Inferior parietal cortex (tissue), 1 donor: ENCODE measurements around the gene FBXO3.
"Not testable (repeated sequence)": the region's sequence is repeated elsewhere in the genome, so short reads cannot be mapped to it uniquely, and the experiment has no call there.

Source experiments
- DNase-seq: peaks from one replicate; pipeline ENCODE4 v3.0.0-alpha.2; 2016; ENCODE audit errors: extremely low spot score

FBXO3 gene

DNA sequence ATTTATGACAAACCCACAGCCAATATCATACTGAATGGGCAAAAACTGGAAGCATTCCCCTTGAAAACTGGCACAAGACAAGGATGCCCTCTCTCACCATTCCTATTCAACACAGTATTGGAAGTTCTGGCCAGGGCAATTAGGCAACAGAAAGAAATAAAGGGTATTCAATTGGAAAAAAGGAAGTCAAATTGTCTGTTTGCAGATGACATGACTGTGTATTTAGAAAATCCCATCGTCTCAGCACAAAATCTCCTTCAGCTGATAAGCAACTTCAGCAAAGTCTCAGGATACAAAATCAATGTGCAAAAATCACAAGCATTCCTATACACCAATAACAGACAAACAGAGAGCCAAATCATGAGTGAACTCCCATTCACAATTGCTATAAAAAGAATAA is 46.8 kb downstream of the FBXO3 start:
- DNase-seq = not testable (repeated sequence)

DNA sequence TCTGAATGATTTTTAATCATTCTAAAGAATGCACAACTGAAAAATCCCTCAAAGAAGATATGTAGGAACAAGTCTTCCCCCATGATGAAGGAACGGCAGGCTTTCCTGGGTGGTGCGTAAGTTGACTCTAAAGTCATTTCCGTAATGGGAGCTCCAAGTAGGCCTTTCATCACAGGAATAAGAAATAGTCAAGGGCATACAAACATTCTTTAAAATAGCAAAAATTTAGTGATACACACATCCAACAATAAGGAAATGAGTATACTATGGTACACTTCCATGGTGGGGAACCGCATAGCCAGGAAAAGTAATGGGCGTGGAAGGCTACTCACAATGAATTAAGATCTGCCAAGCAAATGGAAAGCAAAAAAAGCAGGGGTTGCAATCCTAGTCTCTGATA is 48.8 kb downstream of the FBXO3 start:
- DNase-seq = no peak

DNA sequence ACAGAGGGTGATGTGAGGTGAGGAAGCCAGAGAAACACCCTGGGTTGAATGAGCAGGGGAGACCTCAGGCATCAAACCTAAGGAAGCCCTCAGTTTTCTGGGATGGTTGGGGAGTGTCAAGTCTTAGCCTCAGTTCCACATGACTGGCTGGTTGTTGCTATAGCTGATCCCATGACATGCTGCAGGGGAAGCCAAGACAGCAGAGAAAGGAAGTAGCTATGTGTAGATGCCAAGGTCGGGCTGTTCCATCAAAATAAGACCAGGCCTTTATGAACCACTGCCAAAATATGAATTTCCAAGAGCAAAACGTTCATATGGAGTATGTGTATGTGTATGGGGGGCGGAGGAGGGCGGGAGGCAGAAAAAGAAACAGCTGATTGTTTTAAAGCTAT is 49.7 kb downstream of the FBXO3 start:
- DNase-seq = no peak

DNA sequence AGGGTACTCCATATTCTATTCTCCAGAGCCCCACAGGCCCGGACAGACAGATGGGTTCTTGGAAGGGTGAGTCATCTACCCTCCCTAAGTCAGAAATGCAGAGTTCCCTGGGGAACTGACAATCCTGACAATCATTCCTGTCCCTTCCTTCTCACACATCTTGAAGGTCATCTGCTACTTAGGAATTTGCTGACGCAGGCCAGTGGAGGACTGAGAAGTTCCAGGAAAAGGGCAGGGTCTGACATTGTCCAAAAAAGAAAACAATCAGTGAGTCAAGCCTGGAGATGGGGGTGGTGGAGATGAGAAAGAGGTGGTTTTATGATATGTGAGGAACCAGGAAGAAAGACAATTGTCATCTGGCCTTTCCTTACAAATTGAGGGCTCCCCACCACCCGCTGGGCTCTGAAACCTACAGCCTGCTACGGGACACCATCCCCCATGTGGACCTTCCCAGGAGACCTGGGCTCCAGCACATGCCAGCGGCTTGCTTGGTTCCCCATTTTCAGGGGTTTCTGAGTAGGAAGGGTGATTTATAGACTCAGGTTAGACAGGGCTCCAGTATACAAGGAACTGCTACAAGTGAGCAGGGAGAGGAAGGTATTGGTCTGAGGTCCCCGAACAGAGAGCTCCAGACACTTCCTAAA is 51.0 kb downstream of the FBXO3 start:
- no peak for DNase-seq

DNA sequence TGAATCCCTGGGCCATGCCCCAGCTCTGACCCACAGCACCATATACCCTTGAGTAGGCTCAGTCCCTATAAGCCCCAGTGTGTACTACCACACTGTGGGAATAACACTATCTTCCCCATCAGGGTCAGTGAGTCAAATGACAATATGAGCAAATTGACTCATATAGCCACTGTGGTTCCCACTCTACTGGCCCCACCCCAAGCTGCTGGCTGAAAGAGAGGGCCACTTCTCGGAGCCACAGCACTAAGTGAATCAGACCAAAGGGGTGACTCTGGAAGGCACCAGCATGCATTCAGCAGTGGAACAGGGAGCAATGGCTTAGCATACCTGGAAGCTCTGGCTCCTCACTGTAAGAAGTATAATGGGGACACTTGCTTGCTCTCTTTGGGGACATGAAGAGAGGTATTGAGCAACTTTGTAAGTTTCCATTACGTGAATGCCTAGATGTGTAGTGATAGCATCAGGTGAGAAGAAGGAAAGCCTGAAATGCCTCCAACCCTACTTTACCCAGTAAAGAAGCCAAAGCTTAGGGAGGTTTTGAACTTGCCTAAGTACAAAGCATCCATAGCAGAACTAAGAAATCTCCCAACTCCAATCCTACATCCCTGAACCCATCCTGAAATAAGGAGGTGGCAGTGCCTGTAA is 51.6 kb downstream of the FBXO3 start:
- no peak for DNase-seq

DNA sequence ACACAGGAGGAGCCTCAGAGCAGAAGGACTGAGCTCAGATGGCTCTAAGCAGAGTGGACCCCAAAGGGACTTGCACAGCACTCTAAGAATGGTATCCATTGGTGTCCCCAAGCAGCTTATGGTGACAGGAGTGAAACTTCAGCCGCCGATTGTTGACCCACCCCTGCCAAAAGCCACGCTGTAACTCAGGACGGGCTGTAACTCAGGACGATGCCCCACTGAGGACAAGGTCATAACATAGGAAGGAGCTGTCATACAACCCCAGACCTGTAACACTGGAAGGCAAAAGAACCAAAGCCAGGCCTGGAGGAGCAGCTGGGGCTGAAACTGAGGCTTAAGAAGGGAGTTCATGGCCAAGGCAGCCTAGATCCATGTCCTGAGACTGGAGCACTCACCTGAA is 52.3 kb downstream of the FBXO3 start:
- no peak for DNase-seq

DNA sequence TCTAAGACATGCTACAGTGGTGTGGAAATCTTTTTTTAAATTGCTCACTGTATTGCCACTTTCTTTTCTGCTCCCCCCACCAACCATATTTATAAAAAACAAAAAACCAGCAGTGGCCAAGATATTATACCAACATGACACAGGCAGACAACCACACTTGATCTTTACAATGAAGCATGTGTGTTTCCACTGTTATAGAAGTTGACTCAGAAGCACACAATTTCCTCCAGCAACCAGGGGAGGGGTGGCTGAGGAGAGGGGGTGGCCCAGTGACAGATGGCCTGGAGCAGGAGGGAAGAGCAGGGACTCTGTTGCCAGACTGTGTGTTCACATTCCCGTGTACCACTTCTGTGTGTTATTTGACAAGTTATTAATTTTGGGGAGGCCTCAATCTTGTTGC is 52.9 kb downstream of the FBXO3 start:
- no peak for DNase-seq

DNA sequence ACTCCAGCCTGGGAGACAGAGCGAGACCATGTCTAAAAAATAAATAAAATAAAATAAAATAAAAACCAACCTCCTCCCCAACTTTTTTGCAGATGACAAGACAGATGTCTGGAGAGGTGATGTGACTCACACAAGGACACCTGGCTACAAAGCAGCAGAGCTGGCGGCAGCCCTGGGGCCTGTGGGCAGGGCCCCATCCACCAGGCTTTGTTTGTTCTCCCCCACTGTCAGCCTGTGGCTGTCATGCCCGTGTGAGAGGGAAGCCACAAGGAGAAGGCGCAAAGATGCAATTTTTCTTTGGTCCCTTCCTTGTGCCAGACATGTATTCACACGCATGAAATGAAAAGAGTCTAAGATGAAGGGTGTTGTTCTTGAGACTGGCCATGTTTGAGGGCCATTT is 54.7 kb downstream of the FBXO3 start:
- no peak for DNase-seq

DNA sequence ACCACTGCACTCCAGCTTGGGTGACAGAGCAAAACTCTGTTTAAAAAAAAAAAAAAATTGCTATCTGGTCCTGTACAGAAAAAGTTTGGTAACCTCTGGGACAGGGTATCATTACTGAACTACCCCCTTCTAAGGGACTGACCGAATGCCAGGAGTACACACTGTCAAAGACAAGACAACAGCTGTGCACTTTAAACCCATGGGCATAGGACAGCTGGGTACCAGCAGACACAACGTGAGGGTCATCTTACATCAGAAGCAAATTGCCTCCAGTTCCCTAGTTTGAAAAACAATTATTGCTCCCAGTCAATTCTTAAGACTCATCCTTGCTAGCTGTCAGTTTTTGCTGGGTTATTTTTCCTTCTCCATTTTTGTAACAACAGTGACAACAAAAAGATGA is 55.9 kb downstream of the FBXO3 start:
- no peak for DNase-seq

DNA sequence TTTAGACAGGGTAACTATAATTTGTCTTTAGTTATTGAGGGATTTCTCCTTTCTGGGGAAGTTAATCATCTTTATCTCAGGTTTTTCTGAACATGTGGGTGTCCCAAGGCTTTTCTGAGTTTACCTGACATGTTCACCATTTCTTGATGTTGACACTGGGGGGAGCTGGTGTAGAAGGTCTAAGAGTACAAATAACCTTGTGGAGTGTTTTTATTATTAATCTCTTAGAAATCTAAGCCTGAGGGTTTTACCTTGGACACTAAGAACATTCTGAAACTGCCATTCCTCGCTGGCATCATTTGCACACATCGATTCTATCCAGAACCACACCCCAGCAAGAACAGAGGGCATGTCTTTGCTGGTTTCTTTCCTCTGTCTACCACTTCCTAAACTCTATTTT is 58.1 kb downstream of the FBXO3 start:
- no peak for DNase-seq

DNA sequence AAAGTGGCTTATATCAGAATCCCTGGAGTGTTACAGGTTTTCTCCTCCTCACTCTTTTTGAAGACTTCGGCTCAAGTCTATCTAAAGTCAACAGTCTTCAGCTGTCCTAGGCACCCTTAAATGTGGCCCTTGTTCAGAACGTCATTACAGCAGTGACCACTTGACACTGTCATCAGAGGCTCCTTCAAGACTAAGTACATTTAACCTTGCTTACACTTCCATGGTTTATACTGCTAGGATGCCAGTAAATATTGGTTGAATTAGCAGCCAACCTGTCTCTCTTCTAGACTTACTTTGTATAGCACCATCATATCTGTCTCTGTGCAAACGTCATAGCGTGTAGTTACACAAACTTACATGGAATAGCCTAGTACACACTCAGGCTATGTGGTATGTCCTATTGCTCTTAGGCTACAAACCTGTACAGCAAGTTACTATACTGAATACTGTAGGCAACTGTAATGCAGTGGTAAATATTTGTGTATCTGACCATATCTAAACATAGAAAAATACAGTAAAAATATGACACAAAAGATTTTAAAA is 60.4 kb downstream of the FBXO3 start:
- DNase-seq = no peak

DNA sequence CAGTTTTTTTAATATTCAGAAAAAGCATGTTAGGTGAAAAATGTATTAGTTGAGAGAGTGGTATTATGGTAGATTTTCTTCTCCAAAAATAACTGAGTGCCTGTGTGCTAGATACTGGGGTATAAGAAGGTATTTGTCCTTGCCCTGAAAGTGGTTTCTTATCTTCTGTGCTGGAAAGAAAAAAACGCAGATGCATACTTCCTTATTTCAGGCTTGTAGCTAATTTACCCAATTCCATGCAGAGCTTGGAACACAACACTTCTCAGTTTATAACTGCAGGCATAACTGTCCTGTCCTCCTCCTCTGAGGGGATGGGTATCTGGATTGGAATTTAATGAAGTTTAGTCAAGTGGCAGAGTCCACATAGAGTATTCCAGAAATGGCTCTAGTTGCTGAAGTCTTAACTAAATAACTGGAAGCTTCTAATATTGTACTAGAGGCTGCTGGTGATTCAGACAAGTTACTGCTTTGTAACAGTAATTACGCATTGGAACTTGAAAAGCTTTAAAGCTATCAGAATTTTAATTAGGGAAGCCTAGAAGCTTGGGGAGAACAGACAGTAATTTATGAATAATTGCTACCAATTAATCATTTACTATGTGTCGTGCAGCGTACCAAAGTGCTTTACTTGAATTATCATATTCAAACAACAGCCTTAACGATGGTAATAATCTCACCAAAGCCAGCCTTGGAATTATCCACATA is 61.0 kb downstream of the FBXO3 start:
- DNase-seq = no peak

DNA sequence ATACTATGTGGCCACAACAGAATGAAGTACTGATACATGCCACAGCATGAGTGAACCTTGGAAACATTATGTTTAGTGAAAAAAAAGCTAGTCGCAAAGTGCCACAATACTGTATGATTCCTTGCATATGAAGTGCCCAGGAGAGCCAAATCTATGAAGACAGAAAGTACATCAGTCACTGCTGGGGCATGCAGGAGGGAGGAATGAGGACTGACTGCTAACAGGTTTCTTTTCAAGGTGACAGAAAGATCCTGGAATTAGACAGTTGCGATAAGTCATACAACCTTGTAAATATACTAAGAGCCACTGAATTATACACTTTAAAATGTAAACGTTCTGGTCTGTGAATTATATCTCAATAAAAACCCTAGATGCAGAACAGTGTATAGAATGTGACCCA is 61.9 kb downstream of the FBXO3 start:
- DNase-seq = no peak

DNA sequence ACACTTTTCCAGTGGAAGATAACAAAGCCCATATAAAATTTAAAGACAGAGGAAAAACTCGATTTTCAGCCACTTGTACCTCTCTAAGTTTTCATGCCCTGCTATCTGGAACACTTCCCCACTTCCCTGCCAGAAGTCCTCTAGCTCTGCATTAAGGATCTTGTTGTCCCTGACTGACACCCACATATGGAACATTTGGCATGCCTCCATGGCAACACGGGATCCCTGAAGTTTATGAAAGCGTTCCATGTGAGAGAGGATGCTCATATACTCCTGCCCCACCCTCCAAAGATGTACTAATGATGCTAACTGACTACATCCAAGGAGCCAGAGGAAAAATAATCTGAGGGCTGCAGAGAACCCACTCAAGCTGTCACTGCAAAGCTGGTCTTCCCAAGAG is 64.9 kb downstream of the FBXO3 start:
- no peak for DNase-seq

DNA sequence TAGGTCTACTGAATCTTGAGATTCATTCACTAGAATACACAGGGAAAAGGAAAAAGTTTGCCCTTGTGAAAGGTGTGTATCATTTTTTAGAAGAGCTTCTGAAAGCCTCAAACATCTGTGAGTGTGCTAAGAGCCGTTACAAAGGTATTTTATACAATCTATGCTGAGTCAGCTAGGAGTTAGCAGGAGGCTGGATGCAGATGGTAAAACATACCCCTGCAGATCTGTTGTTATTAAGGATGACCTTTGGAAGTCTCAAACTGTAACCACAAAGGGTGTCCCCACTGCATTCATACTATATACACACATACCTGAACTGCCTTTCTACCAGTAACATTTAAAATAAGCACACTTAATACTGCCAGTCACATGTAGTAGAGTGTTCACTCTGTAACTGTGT is 65.3 kb downstream of the FBXO3 start:
- no peak for DNase-seq

DNA sequence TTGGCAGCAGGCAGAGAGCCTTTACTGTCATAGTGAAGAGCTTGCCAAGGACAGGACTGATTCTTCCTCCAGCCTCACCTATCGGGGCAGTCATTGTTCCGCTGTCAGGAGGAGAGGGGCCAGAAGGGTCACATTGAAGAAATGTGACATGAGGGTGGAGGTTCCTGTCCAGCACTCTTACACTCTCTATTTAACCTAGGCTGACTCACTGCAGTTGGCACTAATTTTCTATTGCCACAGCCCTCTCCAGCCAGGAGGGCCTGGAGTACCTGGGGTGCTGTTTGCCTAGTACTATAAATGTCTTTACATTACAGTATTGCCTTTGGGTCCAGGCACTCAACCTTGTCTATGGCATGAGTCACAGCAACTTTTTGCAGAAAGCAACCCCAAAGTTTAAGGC is 66.5 kb downstream of the FBXO3 start:
- not testable (repeated sequence) for DNase-seq

DNA sequence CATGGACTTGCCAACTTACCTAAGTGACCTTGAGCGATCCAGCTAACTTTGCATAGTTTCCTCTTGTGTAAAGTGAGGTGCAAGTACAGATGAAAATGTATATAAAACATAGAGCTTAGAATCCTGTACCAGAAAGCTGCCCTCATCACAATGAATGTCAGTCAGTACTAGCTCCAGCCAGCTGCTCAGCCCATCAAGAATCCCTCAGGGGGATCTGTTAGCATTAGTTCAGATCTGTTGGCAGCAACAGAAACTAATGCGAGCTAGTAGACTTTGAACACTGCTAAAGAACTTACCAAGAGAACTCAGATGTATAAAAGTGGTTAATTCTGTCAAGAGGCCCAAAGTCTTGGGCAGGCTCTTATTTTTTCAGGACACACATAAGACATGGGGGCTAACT is 67.4 kb downstream of the FBXO3 start:
- no peak for DNase-seq

DNA sequence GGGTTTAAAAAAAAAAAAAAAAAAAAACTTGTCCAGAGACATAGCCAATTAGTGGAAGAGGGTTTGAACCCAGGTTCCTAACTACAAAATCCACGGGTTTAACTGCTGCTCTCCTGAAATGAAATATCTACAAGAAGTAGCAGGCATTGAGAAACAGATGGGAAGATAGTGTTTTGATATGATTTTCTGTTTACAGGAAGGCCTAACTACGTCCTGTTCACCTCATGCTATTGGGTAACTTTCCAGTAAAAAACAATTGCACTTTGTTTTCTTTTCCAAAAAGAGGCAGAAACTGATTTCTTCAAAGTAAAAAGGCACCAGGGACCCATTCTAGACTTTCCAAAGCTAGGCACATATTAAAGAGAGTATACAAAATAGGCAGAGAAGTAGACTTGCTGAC is 67.8 kb downstream of the FBXO3 start:
- no peak for DNase-seq

DNA sequence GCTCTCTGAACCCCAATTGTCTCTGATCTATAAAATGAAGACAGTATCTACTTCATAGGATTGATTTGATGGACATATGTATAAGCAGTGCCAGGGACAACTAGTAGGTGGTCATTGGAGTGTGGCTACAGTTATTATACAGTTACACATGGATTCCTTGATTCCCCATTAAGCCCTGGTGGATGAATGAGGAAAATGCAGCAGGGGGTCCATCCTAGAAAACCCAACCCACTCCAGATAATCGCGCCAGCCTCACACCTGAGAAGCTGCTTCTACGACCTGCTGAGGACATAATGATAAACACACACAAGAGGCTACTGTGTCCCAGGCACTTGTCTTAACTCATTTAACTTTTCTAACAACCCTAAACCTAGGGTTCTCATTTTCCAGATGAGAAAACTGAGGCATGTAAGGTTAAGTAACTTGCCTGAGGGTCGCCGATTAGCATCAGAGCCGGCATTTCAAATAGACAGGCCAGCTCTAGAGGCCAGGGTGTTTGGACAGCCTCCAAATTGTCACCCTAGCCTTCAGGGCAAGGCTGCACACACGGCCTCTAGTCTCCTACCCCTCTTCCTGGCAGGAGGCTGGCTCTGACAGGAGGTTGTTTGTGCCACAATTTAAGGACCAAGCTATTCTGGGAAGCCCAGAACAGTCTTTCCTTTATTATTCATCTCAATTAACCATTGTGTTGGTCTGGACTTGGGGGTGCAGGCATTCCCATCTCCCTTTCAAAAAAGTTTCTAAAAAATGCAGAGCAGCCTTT is 69.9 kb downstream of the FBXO3 start:
- no peak for DNase-seq

DNA sequence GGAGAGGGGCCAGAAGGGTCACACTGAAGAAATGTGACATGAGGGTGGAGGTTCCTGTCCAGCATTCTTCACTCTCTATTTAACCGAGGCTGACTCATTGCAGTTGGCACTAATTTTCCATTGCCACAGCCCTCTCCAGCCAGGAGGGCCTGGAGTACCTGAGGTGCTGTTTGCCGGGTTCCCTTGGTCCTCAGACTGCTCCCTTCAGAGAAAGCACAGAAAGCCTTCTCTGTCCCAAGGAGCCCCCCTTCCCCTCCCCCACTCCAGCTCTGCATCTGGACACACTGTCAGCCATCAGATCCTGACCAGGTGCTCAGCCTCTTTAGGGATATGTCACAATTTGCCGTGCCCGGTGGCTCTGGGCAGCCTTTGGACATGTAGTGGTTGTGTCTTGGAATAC is 70.5 kb downstream of the FBXO3 start:
- no peak for DNase-seq

DNA sequence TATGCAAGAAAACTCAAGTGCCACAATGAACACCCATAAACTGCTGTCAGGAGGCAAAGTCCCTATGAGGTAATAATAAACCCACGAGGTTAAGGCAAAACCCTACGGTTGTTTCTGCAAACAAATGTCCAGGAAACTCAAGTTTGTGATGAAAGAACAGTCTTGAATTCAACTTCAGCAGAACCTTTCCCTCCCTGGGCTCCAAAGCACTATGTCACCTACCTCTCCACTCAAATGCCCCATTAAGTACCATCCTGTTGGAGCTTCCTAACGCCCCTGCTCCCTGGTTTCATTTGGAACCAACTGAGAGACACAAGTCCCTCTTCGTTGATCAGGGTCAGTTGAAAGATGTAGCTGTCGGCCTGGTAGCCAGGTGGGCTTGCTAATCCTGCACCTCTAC is 71.1 kb downstream of the FBXO3 start:
- no peak for DNase-seq
